Gastrocnemius medialis (tissue), 4 donors: ENCODE results near the gene DLAT. TPM values are rescaled to one million over a fixed set of nuclear protein-coding genes. Genes with fewer than 3 reads are reported as not detected.
"Not testable (repeated sequence)": the region's sequence is repeated elsewhere in the genome, so short reads cannot be mapped to it uniquely, and the experiment has no call there.

Experiments
- ATAC-seq, 2 donors: fragments of 150-250 bp; one replicate each; pipeline ENCODE4 v1.9.1; 2016
- DNase-seq, 2 donors: peaks; one replicate each; pipeline ENCODE4 v3.0.0-alpha.2; 2019
- H3K27ac ChIP-seq, 4 donors: fragments of 200-600 bp; sonication (generic); 1 replicate in 1 of 4; 2 replicates in 3 of 4; pipeline ENCODE4 v1.5.1; 2016 to 2018; ENCODE audit warnings: mild to moderate bottlenecking in 2 of 4, moderate library complexity in 1 of 4
- H3K27me3 ChIP-seq, 3 donors: fragments of 200-600 bp; sonication (generic) in 2 of 3; 1 replicate in 1 of 3; 2 replicates in 2 of 3; pipeline versions ENCODE4 v1.5.1 to v1.6.0; 2016 to 2019; ENCODE audit warnings: mild to moderate bottlenecking in 1 of 3, moderate library complexity in 1 of 3
- H3K36me3 ChIP-seq, 2 donors: fragments of 200-600 bp; sonication (generic) in 1 of 2; one replicate each; pipeline ENCODE4 v1.5.1; 2017 to 2018
- H3K4me1 ChIP-seq, 2 donors: fragments of 200-600 bp; sonication (generic) in 1 of 2; one replicate each; pipeline ENCODE4 v1.5.1; 2016 to 2017; ENCODE audit warnings: mild to moderate bottlenecking in 2 of 2
- H3K4me3 ChIP-seq, 4 donors: fragments of 200-600 bp; sonication (generic) in 3 of 4; 1 replicate in 1 of 4; 2 replicates in 3 of 4; pipeline ENCODE4 v1.5.1; 2016 to 2019; ENCODE audit warnings: mild to moderate bottlenecking in 2 of 4
- H3K9me3 ChIP-seq, 3 donors: fragments of 200-600 bp; sonication (generic) in 2 of 3; 1 replicate in 1 of 3; 2 replicates in 2 of 3; pipeline ENCODE4 v1.5.1; 2016 to 2019
- CTCF ChIP-seq, 5 experiments: fragments of 450-650 bp in 3 of 5; fragments of 200-600 bp in 2 of 5; sonication (generic) in 2 of 5; IDR thresholded peaks in 4 of 5; conservative IDR thresholded peaks in 1 of 5; 1 replicate in 4 of 5; 2 replicates in 1 of 5; pipeline ENCODE4 v1.5.1; 2016 to 2019; ENCODE audit warnings: antibody characterized with exemption in 5 of 5, mild to moderate bottlenecking in 3 of 5, moderate library complexity in 3 of 5
- POLR2A ChIP-seq, 2 donors: fragments of 450-650 bp; IDR thresholded peaks; one replicate each; pipeline ENCODE4 v1.6.1; 2017; ENCODE audit warnings: antibody characterized with exemption in 2 of 2, mild to moderate bottlenecking in 2 of 2, moderate library complexity in 2 of 2
- in situ Hi-C, 4 donors: fragments of 200-750 bp; cut with MboI; loops; one replicate each; pipeline versions ENCODE4 v1.15.0 to v1.8.0; 2017; ENCODE audit warnings: low sequenced_read_pairs in 4 of 4
- intact Hi-C: fragments of 100-400 bp; cut with DNase I; formaldehyde crosslinking; loops from one replicate; pipeline ENCODE4 v1.15.1; 2023; ENCODE audit warnings: low total_unique reads
- total RNA-seq, 4 donors: library from RNA; depleted of rRNA; stranded (reverse); fragments of >200 nt; gene quantifications; one replicate each; pipeline versions ENCODE4 v1.1.0 to v1.2.3, GENCODE V29; 2016

Gene DLAT
- total RNA-seq, 4 donors from 2014 or later: 60.1 to 117 (median 67.8) TPM

DNA sequence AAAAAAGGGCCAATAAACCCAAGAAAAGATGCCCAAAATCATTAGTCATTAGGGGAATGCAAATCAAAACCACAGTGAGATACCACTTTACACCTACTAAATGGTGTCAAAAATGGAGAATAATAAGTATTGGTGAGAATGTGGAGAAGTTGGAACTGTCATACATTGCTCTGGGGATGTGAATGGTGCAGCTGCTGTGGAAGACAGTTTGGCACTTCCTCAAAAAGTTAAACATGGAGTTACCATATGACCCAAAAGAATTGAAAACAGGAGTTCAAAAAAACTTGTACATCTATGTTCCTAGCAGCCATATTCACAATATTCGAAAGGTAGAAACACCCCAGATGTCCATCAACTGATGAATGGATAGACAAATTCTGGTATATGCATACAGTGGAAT is 24.5 kb upstream of the DLAT start:
- TF ChIP-seq CTCF (IDR thresholded peaks at IDR 0.05 in 4 of 5, conservative IDR thresholded peaks at IDR 0.05 in 1 of 5) (no peak), POLR2A (IDR thresholded peaks at IDR 0.05) (no peak)
- no peak overlapping the region for H3K27ac ChIP-seq
- no peaks in the 10 kb centered on the region for H3K27me3 ChIP-seq
- DNase-seq: no peak
- intact Hi-C loops (no loop called here), in situ Hi-C loops (no loop called here)
- H3K36me3 ChIP-seq: no peaks in the 10 kb centered on the region
- no peak overlapping the region for H3K4me3 ChIP-seq
- ATAC-seq: no peak
- H3K4me1 ChIP-seq: peaks cover 0 to 9% of the 10 kb centered on the region in 2 donors
- H3K9me3 ChIP-seq: no peaks in the 10 kb centered on the region

GRCh38 chr11:112002491-112003216 is 22.6 kb upstream of the DLAT start:
- intact Hi-C loops: no loop called here
- Histone ChIP-seq H3K9me3 (no peaks in the 10 kb centered on the region), H3K27me3 (no peaks in the 10 kb centered on the region), H3K27ac (no peak overlapping the region), H3K36me3 (no peaks in the 10 kb centered on the region), H3K4me3 (no peak overlapping the region), H3K4me1 (no peaks in the 10 kb centered on the region)
- no peak for TF ChIP-seq CTCF (IDR thresholded peaks at IDR 0.05 in 4 of 5, conservative IDR thresholded peaks at IDR 0.05 in 1 of 5)
- TF ChIP-seq POLR2A (IDR thresholded peaks at IDR 0.05): no peak
- no peak for DNase-seq
- ATAC-seq: no peak
- in situ Hi-C loops: no loop called here

DNA sequence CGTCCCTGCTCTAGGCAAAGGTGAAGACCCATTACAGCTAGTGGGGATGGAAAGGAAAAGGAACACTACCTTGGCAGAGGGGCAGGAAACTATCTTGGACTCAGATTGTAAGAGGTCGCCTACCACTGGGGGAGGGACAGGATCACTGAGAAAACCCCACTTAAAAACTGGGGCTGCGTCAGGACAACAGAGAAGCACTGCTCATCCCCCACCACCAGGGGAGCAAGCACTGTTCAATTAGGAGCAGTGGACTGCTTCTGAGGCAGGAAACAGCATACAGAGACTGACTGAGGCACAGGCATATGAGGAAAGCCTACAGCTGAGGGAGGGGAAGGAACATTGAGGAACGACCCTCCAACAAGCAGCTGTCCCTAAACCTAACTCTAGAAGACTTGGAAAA is 20.8 kb upstream of the DLAT start:
- intact Hi-C loops (no loop called here), in situ Hi-C loops (no loop called here)
- no peaks in the 10 kb centered on the region for H3K9me3 ChIP-seq
- H3K4me1 ChIP-seq: no peaks in the 10 kb centered on the region
- H3K36me3 ChIP-seq: no peaks in the 10 kb centered on the region
- no peak for DNase-seq
- ATAC-seq: no peak
- no peak overlapping the region for H3K27ac ChIP-seq
- no peaks in the 10 kb centered on the region for H3K27me3 ChIP-seq
- TF ChIP-seq POLR2A (IDR thresholded peaks at IDR 0.05) (no peak), CTCF (IDR thresholded peaks at IDR 0.05 in 4 of 5, conservative IDR thresholded peaks at IDR 0.05 in 1 of 5) (peak in 1 of 5 experiments; percentile 17)
- H3K4me3 ChIP-seq: no peak overlapping the region

GRCh38 chr11:112005422-112006094 is 19.6 kb upstream of the DLAT start:
- TF ChIP-seq POLR2A (IDR thresholded peaks at IDR 0.05): no peak
- TF ChIP-seq CTCF (IDR thresholded peaks at IDR 0.05 in 4 of 5, conservative IDR thresholded peaks at IDR 0.05 in 1 of 5): no peak
- in situ Hi-C loops (no loop called here), intact Hi-C loops (no loop called here)
- Histone ChIP-seq H3K27ac (no peak overlapping the region), H3K36me3 (no peaks in the 10 kb centered on the region), H3K9me3 (no peaks in the 10 kb centered on the region), H3K4me3 (no peak overlapping the region), H3K27me3 (no peaks in the 10 kb centered on the region), H3K4me1 (no peaks in the 10 kb centered on the region)
- DNase-seq: no peak
- no peak for ATAC-seq

- ATAC-seq, H3K27me3 ChIP-seq, H3K4me3 ChIP-seq, intact Hi-C loops, in situ Hi-C loops, H3K4me1 ChIP-seq, H3K27ac ChIP-seq, H3K36me3 ChIP-seq, DNase-seq, H3K9me3 ChIP-seq: not testable (repeated sequence)
Observed at GRCh38 chr11:112006095-112006441, 19.1 kb upstream of the DLAT start.

GRCh38 chr11:112011451-112011850 is 13.8 kb upstream of the DLAT start:
- ATAC-seq, H3K36me3 ChIP-seq, H3K27ac ChIP-seq, in situ Hi-C loops, H3K4me3 ChIP-seq, H3K9me3 ChIP-seq, DNase-seq, H3K4me1 ChIP-seq, intact Hi-C loops, H3K27me3 ChIP-seq: not testable (repeated sequence)
